Inflammatory macrophage treated with lipopolysaccharide for 4 hours (primary cell): ENCODE measurements around the gene MBLAC2.
A peak's percentile ranks its signal among the peaks of the same experiment; 100 is the strongest.

Experiments
- DNase-seq: peaks from one replicate; pipeline ENCODE4 v3.0.0-alpha.2; 2020

MBLAC2 gene

GRCh38 chr5:90446961-90447360, 27.6 kb downstream of the MBLAC2 start:
- DNase-seq, result no peak

- DNase-seq, result no peak
Measured at GRCh38 chr5:90440644-90441043, 33.9 kb downstream of the MBLAC2 start.

- DNase-seq, result no peak
Measured at GRCh38 chr5:90438100-90438499, 36.5 kb downstream of the MBLAC2 start.

- no peak for DNase-seq
Measured at GRCh38 chr5:90437663-90438062, 36.9 kb downstream of the MBLAC2 start.

- DNase-seq, result peak; percentile 27
Measured at GRCh38 chr5:90434116-90434714, 40.4 kb downstream of the MBLAC2 start.

GRCh38 chr5:90424245-90424644, 50.3 kb downstream of the MBLAC2 start:
- DNase-seq, result no peak

- no peak for DNase-seq
Measured at GRCh38 chr5:90421136-90421535, 53.4 kb downstream of the MBLAC2 start.

GRCh38 chr5:90418214-90418613, 56.4 kb downstream of the MBLAC2 start:
- DNase-seq, result no peak

GRCh38 chr5:90410178-90410762, 64.3 kb downstream of the MBLAC2 start:
- no peak for DNase-seq

GRCh38 chr5:90409318-90410177, 65.0 kb downstream of the MBLAC2 start, which contains the start of gene CETN3:
CETN3 (minus strand) TSS chr5:90409756; CDS start chr5:90409661, 95 bp downstream.
- peak; percentile 96 for DNase-seq

GRCh38 chr5:90408571-90409317, 65.8 kb downstream of the MBLAC2 start:
- DNase-seq, result no peak
